HepG2 (cell line): ENCODE measurements around the gene FPGS. TPM values are rescaled to one million over a fixed set of nuclear protein-coding genes. Genes with fewer than 3 reads are reported as not detected.

Source experiments
- ATAC-seq: fragments of 200-7000 bp; cut with Tn5 transposase; 3 replicates; pipeline ENCODE4 v1.9.1; 2020; ENCODE audit warnings: mild to moderate bottlenecking, moderate library complexity
- BruUV-seq: library from RNA; stranded (reverse); fragments of 400-500 nt; replicated peaks from 2 replicates; lab custom pipeline; 2021; lab: Mats Ljungman, UMichigan
- CTCF ChIA-PET: fragments of 300-600 bp; formaldehyde crosslinking; extraction: SDS; loops from one replicate; lab custom pipeline; 2021; ENCODE audit warnings: low total read pairs, inconsistent platforms, low intra/inter-chr PET ratio; lab: Yijun Ruan, JAX
- POLR2A ChIA-PET: fragments of 350-600 bp; sonication (Branson Sonifier 250); formaldehyde crosslinking; loops from one replicate; lab custom pipeline; 2020; ENCODE audit warnings: antibody characterized with exemption, inconsistent platforms; lab: Yijun Ruan, JAX
- DNase-seq: peaks from one replicate; pipeline ENCODE4 v3.0.0-alpha.2; 2015; ENCODE audit warnings: low spot score
- FAIRE-seq: peaks from 3 replicates; lab custom pipeline; 2011; peaks lifted over from hg19 to GRCh38; lab: Jason Lieb, UNC
- H2AFZ ChIP-seq: one replicate; pipeline ENCODE4 v1.6.1; 2011; ENCODE audit warnings: low read length, inconsistent platforms
- H3K27ac ChIP-seq: fragments of 300-600 bp; 3 replicates; pipeline ENCODE4 v1.8.0; 2011; ENCODE audit warnings: mixed run types, mild to moderate bottlenecking, mixed read lengths, low read length, inconsistent platforms; ENCODE audit not compliant: insufficient read depth; ENCODE audit errors: extremely low read length
- H3K27me3 ChIP-seq, 2 experiments: fragments of 200-600 bp in 1 of 2; 2 replicates in 1 of 2; 3 replicates in 1 of 2; pipeline versions ENCODE4 v1.6.0 to v1.8.0; 2011; ENCODE audit warnings: low read length in 2 of 2, mild to moderate bottlenecking in 2 of 2, moderate library complexity in 2 of 2, inconsistent platforms in 1 of 2; ENCODE audit not compliant: insufficient read depth in 2 of 2, control insufficient read depth in 1 of 2
- H3K36me3 ChIP-seq, 2 experiments: fragments of 200-600 bp in 1 of 2; replicated peaks in 1 of 2; 2 replicates in 1 of 2; 3 replicates in 1 of 2; pipeline versions ENCODE4 v1.5.1 to v1.8.0; 2011; ENCODE audit warnings: low read length in 2 of 2, inconsistent platforms in 1 of 2; ENCODE audit not compliant: insufficient read depth in 2 of 2, control insufficient read depth in 1 of 2
- H3K4me1 ChIP-seq: 2 replicates; pipeline ENCODE4 v1.5.1; 2012; ENCODE audit warnings: low read length, inconsistent platforms; ENCODE audit not compliant: insufficient read depth
- H3K4me2 ChIP-seq: 2 replicates; pipeline ENCODE4 v1.6.0; 2011; ENCODE audit warnings: low read depth, low read length, inconsistent platforms
- H3K4me3 ChIP-seq, 3 experiments: fragments of 200-600 bp in 1 of 3; sonication (generic), shearing (Covaris generic) in 1 of 3; replicated peaks in 1 of 3; 2 replicates each; pipeline ENCODE4 v1.5.1; 2011 to 2016; ENCODE audit warnings: low read length in 3 of 3, inconsistent platforms in 2 of 3, low read depth in 2 of 3, mild to moderate bottlenecking in 2 of 3, control low read depth in 1 of 3, mixed read lengths in 1 of 3; ENCODE audit not compliant: insufficient read depth in 1 of 3
- H3K79me2 ChIP-seq: one replicate; pipeline ENCODE4 v1.6.1; 2011; ENCODE audit warnings: low read length, inconsistent platforms; ENCODE audit not compliant: insufficient read depth
- H3K9ac ChIP-seq: 2 replicates; pipeline ENCODE4 v1.6.0; 2011; ENCODE audit warnings: mild to moderate bottlenecking, low read depth, low read length, inconsistent platforms; ENCODE audit not compliant: insufficient read depth
- H3K9me3 ChIP-seq: 2 replicates; pipeline ENCODE4 v1.5.1; 2012; ENCODE audit warnings: mild to moderate bottlenecking, low read length
- H4K20me1 ChIP-seq: 2 replicates; pipeline ENCODE4 v1.6.0; 2011; ENCODE audit warnings: inconsistent platforms, mild to moderate bottlenecking, low read length, moderate library complexity; ENCODE audit not compliant: insufficient read depth
- KAT2B ChIP-seq: fragments of 150-350 bp; IDR thresholded peaks from 2 replicates; pipeline ENCODE4 v1.6.1; 2014; ENCODE audit warnings: low read depth, low read length, borderline replicate concordance
- ZMYM3 ChIP-seq: sonication (generic); formaldehyde crosslinking; IDR thresholded peaks from 2 replicates; pipeline ENCODE4 v1.5.1; 2020; ENCODE audit warnings: mild to moderate bottlenecking, missing genetic modification reagents
- ZNF724P ChIP-seq: sonication (generic); formaldehyde crosslinking; IDR thresholded peaks from 2 replicates; pipeline ENCODE4 v1.8.0; 2022; ENCODE audit warnings: missing genetic modification reagents, borderline replicate concordance
- ZNF768 ChIP-seq: sonication (generic); formaldehyde crosslinking; IDR thresholded peaks from 2 replicates; pipeline ENCODE4 v1.4.0; 2020; ENCODE audit warnings: missing genetic modification reagents
- WGBS: methylation state at CpG from one replicate; pipeline ENCODE4 v1.1.6; 2017; ENCODE audit warnings: low lambda C conversion rate; 5-methylcytosine and 5-hydroxymethylcytosine counted together
- in situ Hi-C: cut with HindIII; loops from 2 replicates; pipeline ENCODE4 v1.10.0; 2017; ENCODE audit warnings: low pct_unique_long_range_greater_than_20kb; ENCODE audit not compliant: extremely low pct_ligation_motif_present
- intact Hi-C: fragments of 100-400 bp; cut with micrococcal nuclease; formaldehyde crosslinking; loops from one replicate; pipeline ENCODE4 v1.10.0; 2022; ENCODE audit not compliant: unreplicated experiment
- polyA plus RNA-seq, 8 experiments: library from polyadenylated mRNA; depleted of rRNA in 3 of 8; stranded (reverse) in 7 of 8; unstranded in 1 of 8; fragments of >200 nt; fragmentation: Illumina TruSeq in 4 of 8; extraction: Trizol in 4 of 8; gene quantifications; 2 replicates each; pipeline versions ENCODE4 v1.2.1 to v1.2.3, GENCODE V29; 2011 to 2016; ENCODE audit warnings: low read depth in 4 of 8, missing spikeins in 1 of 8, mixed read lengths in 1 of 8; ENCODE audit not compliant: insufficient read depth in 1 of 8
- total RNA-seq, 5 experiments: library from RNA; depleted of rRNA; stranded (reverse); fragments of >200 nt; fragmentation: Illumina TruSeq; extraction: Trizol; gene quantifications; 2 replicates each; pipeline ENCODE4 v1.2.3, GENCODE V29; 2016; ENCODE audit warnings: low read depth in 1 of 5
- TF ChIP-seq, protein P1 (sequence below): IDR thresholded peaks from 2 replicates; pipeline ENCODE4 v1.6.1; 2016; ENCODE audit warnings: low read depth, missing genetic modification reagents, missing compliant biosample characterization
- TF ChIP-seq, protein P2 (sequence below): sonication (generic); formaldehyde crosslinking; IDR thresholded peaks from one replicate; pipeline ENCODE4 v1.5.1; 2020; ENCODE audit warnings: mild to moderate bottlenecking, missing genetic modification reagents; ENCODE audit errors: not compliant biosample characterization

Gene FPGS
- total and polyA plus RNA-seq, 2 of the 13 experiments (the other 11 are each of a cell fraction or from before 2014, with no cell fraction given), result 35.6 to 36.8 TPM

DNA sequence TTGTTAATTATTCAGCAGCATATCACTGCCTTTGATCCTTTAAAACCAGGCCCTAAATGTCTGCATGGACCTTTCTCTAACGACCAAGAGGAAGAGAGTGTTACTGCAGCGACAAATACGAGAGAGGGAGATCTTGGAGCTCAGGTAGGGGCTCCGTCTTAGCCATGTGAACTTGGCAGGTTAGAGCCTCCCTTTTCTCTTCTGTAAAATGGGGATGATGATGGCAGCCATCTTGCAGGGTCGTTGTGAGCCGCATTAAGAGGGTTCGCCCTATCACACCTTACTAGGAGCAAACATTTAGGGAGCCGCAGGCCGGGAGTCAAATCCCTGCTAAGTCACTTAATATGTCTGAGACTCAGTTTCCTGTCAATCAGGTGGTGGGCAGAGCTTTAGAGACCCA, 50.1 kb downstream of the FPGS start (continued):
- TF ChIP-seq, protein P1, sequence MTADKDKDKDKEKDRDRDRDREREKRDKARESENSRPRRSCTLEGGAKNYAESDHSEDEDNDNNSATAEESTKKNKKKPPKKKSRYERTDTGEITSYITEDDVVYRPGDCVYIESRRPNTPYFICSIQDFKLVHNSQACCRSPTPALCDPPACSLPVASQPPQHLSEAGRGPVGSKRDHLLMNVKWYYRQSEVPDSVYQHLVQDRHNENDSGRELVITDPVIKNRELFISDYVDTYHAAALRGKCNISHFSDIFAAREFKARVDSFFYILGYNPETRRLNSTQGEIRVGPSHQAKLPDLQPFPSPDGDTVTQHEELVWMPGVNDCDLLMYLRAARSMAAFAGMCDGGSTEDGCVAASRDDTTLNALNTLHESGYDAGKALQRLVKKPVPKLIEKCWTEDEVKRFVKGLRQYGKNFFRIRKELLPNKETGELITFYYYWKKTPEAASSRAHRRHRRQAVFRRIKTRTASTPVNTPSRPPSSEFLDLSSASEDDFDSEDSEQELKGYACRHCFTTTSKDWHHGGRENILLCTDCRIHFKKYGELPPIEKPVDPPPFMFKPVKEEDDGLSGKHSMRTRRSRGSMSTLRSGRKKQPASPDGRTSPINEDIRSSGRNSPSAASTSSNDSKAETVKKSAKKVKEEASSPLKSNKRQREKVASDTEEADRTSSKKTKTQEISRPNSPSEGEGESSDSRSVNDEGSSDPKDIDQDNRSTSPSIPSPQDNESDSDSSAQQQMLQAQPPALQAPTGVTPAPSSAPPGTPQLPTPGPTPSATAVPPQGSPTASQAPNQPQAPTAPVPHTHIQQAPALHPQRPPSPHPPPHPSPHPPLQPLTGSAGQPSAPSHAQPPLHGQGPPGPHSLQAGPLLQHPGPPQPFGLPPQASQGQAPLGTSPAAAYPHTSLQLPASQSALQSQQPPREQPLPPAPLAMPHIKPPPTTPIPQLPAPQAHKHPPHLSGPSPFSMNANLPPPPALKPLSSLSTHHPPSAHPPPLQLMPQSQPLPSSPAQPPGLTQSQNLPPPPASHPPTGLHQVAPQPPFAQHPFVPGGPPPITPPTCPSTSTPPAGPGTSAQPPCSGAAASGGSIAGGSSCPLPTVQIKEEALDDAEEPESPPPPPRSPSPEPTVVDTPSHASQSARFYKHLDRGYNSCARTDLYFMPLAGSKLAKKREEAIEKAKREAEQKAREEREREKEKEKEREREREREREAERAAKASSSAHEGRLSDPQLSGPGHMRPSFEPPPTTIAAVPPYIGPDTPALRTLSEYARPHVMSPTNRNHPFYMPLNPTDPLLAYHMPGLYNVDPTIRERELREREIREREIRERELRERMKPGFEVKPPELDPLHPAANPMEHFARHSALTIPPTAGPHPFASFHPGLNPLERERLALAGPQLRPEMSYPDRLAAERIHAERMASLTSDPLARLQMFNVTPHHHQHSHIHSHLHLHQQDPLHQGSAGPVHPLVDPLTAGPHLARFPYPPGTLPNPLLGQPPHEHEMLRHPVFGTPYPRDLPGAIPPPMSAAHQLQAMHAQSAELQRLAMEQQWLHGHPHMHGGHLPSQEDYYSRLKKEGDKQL (CRISPR knock-in tag), result no peak

DNA sequence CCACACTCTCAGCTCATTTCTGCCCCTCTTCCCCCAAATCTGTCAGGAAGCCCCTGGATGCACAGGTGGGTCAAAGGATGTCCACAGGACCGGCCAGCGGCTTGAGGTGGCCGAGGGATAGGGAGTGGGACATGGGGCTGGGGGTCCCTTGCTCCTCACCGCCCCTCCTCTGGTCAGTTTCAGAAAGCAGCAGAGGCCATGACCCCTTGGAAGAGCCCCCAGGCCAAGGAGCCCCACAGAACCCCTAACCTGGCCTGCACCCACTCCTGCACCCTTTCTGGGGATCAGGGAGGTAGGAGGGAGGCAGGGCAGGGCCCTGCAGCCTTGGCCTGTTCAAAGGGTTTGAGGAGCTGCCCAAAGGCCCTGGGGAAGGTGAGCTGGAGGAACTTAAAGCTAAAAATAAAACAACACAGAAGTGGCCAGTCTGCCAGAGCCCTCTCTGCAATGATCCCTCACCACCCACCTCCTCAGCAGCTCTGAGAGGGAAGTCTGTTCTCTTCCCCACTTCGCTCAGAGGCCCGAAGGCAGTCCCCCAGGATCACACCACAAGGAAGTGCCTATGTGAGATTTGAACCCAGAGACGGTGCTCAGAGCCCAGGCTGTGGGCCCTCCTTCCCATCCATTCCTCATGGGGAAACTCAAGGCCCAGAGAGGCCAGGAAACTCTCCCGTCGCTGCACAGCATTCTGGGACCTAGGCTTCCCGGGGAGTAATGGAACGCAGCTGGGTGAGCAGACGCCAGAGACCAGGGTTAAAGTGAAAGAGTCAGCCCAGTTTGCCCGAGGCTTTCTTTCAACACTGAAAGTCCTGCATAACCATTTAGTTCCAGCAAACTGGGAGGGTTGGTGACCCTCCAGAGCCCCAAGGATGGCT, 50.9 kb downstream of the FPGS start:
- TF ChIP-seq, protein P2, sequence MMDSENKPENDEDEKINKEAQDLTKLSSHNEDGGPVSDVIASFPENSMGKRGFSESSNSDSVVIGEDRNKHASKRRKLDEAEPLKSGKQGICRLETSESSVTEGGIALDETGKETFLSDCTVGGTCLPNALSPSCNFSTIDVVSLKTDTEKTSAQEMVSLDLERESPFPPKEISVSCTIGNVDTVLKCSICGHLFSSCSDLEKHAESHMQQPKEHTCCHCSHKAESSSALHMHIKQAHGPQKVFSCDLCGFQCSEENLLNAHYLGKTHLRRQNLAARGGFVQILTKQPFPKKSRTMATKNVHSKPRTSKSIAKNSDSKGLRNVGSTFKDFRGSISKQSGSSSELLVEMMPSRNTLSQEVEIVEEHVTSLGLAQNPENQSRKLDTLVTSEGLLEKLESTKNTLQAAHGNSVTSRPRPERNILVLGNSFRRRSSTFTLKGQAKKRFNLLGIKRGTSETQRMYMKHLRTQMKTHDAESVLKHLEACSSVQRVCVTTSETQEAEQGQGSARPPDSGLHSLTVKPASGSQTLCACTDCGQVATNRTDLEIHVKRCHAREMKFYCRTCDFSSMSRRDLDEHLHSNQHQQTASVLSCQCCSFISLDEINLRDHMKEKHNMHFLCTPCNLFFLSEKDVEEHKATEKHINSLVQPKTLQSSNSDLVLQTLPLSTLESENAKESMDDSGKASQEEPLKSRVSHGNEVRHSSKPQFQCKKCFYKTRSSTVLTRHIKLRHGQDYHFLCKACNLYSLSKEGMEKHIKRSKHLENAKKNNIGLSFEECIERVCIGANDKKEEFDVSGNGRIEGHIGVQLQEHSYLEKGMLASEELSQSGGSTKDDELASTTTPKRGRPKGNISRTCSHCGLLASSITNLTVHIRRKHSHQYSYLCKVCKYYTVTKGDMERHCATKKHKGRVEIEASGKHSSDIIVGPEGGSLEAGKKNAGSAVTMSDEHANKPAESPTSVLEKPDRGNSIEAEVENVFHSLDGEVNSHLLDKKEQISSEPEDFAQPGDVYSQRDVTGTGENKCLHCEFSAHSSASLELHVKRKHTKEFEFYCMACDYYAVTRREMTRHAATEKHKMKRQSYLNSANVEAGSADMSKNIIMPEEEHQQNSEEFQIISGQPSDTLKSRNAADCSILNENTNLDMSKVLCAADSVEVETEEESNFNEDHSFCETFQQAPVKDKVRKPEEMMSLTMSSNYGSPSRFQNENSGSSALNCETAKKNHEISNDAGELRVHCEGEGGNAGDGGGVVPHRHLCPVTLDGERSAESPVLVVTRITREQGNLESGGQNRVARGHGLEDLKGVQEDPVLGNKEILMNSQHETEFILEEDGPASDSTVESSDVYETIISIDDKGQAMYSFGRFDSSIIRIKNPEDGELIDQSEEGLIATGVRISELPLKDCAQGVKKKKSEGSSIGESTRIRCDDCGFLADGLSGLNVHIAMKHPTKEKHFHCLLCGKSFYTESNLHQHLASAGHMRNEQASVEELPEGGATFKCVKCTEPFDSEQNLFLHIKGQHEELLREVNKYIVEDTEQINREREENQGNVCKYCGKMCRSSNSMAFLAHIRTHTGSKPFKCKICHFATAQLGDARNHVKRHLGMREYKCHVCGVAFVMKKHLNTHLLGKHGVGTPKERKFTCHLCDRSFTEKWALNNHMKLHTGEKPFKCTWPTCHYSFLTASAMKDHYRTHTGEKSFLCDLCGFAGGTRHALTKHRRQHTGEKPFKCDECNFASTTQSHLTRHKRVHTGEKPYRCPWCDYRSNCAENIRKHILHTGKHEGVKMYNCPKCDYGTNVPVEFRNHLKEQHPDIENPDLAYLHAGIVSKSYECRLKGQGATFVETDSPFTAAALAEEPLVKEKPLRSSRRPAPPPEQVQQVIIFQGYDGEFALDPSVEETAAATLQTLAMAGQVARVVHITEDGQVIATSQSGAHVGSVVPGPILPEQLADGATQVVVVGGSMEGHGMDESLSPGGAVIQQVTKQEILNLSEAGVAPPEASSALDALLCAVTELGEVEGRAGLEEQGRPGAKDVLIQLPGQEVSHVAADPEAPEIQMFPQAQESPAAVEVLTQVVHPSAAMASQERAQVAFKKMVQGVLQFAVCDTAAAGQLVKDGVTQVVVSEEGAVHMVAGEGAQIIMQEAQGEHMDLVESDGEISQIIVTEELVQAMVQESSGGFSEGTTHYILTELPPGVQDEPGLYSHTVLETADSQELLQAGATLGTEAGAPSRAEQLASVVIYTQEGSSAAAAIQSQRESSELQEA (CRISPR knock-in tag), result no peak
- TF ChIP-seq KAT2B, result no peak
- peak; percentile 96 for TF ChIP-seq ZNF768
- TF ChIP-seq ZNF724P (CRISPR knock-in tag), result no peak
- TF ChIP-seq ZMYM3 (CRISPR knock-in tag), result peak; percentile 63
- H2AFZ ChIP-seq, result no peak overlapping the region
- no peaks in the 10 kb centered on the region for H3K36me3 ChIP-seq
- no peaks in the 10 kb centered on the region for H3K79me2 ChIP-seq
- no peak overlapping the region for H3K9ac ChIP-seq
- POLR2A ChIA-PET, result no interaction called here
- in situ Hi-C loops, result no loop called here
- peak overlapping the region in 2 of 3 experiments; percentile 8 to 9; a peak in 2 of 6 replicates for H3K4me3 ChIP-seq
- peaks cover 70% of the 10 kb centered on the region for H3K4me1 ChIP-seq
- CTCF ChIA-PET, result no interaction called here
- no peaks in the 10 kb centered on the region for H4K20me1 ChIP-seq
- ATAC-seq (no peak), FAIRE-seq (no peak), DNase-seq (no peak)
- no peak overlapping the region for H3K27ac ChIP-seq
- intact Hi-C loops, result no loop called here
- 83% methylated on average over 6 of the region's 13 CpGs for WGBS
- no TSS peak for BruUV-seq
- 0 out of 5 replicates have a peak, but pooled peaks cover 0 to 1% of the 10 kb centered on the region in 2 experiments for H3K27me3 ChIP-seq
- H3K4me2 ChIP-seq, result no peak overlapping the region; the same call in 1 of the 2 replicates
- H3K9me3 ChIP-seq, result 0 out of 2 replicates have a peak, but pooled peaks cover 7% of the 10 kb centered on the region
